NCI-H2081 treated with DMSO at 0.1 percent for 48 hours (cell line): ENCODE data around the gene TMEM184B.
"Not testable (repeated sequence)": the region's sequence is repeated elsewhere in the genome, so short reads cannot be mapped to it uniquely, and the experiment has no call there.

Experiments
- DNase-seq: peaks from one replicate; lab custom pipeline; 2025; lab: John Stamatoyannopoulos, UW

Gene TMEM184B

DNA sequence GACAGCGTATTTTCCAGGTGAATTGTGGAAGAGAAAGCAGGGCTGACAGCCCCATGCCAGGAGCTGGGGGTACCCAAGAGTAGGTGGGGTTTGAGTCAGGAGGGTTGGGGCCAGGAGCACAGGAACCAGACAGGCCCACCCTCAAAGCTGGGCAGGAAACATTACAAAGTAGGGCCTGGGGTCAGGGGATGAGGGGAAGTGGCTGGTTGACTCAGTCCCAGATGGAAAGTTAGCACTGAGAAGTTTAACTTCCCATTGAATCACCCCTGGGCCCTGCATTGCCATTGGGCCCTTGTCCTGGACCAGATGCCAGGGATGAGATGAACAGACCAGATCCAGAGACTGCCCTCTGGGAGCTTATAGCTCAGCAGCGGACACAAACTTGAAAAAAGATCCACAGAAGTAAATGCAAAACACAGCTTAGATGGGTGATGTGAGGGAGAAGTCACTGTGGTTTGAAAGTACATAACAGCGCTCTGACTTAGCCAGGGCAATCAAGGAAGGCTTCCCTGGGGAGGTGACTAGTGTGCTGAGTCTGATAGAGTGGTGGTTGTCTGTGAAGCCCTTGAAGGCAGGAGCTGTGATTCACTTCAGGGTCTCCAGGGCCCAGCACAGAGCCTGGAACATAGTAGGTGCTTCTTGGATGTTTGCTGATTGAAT, 68.8 kb downstream of the TMEM184B start:
- DNase-seq = no peak

GRCh38 chr22:38203090-38203810, 69.6 kb downstream of the TMEM184B start:
- DNase-seq = no peak

DNA sequence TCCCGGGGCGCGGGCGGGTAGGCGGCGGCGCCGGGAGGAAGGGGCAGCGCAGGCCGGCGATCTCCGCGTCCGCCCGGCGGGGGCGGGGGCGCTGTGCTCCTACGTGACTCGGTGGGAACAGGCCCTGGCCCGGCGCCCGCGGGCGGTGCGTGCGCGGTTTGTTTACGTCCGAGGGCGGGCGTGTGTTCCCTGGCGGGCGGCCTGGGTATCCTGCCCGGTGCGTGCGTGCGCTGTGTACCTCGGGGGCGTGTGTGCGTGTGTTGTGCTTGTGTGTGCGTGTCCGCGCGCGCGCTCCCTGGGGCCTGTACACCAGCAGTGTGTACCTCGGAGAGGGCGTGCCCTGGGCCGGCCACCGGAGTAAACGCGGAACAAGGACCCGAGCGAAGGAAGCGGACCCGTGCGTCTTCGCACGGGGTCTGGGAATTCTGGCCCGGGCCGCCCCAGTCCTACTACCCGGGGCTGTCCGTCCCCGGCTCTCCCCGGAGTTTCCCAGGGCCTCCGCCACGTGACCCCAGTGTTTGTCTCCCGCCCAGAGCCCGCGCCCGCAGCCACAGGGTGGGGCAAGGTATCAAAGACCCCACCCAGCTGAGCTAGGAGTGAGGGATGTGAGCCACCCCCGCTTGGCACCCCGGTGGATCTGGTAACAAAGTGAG, 70.2 kb downstream of the TMEM184B start:
- DNase-seq = no peak

- DNase-seq = no peak
Observed at GRCh38 chr22:38201711-38202436, 70.9 kb downstream of the TMEM184B start, which contains the start of gene MAFF. Gene MAFF, plus strand, starts transcription at chr22:38201994. Its CDS starts 11,860 bp downstream, at chr22:38213854.

DNA sequence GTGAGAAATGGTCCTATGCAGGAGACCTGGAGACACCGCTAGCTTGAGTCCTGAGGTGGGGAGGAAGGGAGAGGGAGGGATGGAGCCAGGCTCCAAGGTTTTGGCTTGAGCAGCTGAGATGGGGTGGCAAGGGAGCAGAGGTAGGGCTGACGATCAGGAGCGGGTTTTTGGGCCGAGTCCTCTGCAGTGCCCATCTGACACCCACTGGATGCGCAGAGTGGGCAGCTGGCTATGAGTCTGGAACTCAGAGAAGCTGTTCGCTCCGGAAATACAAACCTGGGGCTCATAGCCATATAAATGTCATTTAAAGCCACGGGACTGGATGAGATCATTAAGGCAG, 71.5 kb downstream of the TMEM184B start:
- DNase-seq = no peak

- DNase-seq = no peak
Observed at GRCh38 chr22:38199826-38200559, 72.8 kb downstream of the TMEM184B start.

GRCh38 chr22:38196791-38197419, 75.9 kb downstream of the TMEM184B start:
- no peak for DNase-seq

DNA sequence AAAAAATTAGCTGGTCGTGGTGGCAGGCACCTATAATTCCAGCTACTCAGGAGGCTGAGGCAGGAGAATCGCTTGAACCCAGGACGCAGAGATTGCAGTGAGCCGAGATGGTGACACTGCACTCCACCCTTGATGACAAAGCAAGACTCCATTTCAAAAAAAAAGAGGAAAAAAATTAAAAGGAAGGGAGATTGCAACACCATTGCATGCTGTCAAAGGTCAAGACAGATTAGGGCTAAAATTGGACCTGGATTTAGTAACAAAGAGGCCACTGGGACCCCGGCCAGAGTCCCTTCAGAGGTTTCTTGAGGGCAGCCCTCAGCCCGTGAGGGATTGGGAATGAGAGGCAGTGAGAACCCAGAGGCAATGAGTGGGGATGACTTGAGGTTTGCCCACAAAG, 79.2 kb downstream of the TMEM184B start:
- DNase-seq = no peak

DNA sequence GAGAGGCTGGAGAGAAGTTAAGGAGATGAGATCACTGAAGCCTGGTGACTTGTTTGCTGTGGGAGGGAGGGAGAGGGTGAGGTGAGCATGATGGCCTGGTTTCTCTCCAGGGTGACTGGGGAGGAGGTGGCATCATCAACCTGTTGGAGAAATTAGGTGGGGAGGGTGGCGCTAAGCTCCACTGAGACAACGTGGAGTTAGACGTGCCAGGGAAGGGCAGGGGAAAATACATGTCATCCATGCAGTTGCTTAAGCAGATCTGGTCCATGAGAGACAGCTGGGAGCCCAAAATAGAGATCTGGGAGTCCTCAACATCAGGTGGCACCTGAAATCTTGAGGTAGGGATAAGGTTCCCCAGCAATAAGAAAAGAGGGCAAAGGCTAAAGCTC, 80.3 kb downstream of the TMEM184B start:
- DNase-seq = no peak

- no peak for DNase-seq
Observed at GRCh38 chr22:38191731-38192474, 80.9 kb downstream of the TMEM184B start.

GRCh38 chr22:38191055-38191454, 81.8 kb downstream of the TMEM184B start:
- no peak for DNase-seq

DNA sequence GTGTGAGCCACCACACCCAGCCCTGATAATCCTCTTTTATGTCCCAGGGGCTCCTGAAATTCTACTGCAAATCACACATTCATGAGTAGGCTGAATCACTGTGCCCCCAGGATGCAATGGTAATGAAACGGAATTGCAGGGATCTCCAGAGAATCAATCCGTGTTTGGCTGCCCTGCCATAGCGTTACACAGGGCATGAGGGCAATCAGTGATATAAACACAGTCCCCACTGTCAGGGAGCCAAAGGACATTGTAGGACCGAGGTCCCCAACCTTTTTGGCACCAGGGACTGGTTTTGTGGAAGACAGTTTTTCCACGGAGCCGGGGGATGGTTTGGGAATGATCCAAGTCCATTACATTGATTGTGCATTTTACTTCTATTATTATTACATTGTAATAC, 82.2 kb downstream of the TMEM184B start:
- DNase-seq = no peak

- DNase-seq = no peak
Observed at GRCh38 chr22:38189104-38189503, 83.7 kb downstream of the TMEM184B start.

- no peak for DNase-seq
Observed at GRCh38 chr22:38187413-38188212, 85.2 kb downstream of the TMEM184B start.

DNA sequence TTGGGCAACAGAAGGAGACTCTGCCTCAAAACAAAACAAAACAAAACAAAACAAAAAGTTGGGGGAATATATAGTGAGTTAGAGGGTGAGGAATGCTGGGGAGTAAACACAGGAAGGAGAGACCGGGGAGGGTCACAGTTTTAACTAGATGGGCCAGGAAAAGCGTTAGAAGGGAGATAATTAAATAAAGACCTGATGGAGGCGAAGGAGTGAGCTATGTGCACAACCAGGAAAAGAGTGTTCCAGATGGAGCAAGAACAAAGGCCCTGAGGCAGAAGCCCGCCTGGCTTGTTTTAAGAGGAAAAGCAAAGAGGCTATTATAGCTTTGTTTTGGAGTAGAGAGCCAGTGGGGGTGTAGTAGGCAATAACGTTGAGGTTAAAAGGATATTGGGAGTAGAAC, 86.4 kb downstream of the TMEM184B start:
- no peak for DNase-seq

DNA sequence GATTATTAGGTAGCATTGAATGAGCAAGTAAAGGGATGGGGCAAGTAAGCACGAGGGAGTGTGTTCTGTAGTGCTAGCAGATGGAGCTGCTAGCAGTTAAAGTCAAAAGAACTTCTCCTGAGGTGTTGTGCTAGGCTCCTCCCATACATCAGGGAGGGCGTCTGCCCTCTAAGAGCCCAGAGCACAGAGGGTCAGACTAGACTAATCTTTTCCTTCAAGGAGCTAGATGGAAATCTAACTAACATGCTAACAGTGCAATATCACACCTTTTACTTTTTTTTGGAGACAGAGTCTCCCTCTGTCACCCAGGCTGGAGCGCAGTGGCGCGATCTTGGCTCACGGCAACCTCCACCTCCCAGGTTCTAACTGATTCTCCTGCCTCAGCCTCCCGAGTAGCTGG, 88.0 kb downstream of the TMEM184B start:
- DNase-seq = no peak

- DNase-seq = peak; percentile 85
Observed at GRCh38 chr22:38181453-38182200, 91.2 kb downstream of the TMEM184B start, which contains the start of gene PLA2G6. Gene PLA2G6, minus strand, starts transcription at chr22:38181830. Its CDS starts 12,404 bp downstream, at chr22:38169426.

- no peak for DNase-seq
Observed at GRCh38 chr22:38180841-38181452, 91.9 kb downstream of the TMEM184B start.

GRCh38 chr22:38178605-38178937, 94.2 kb downstream of the TMEM184B start:
- DNase-seq = not testable (repeated sequence)
